Thoracic aorta (tissue), 2 donors: ENCODE results near the gene PDE5A. TPM values are rescaled to one million over a fixed set of nuclear protein-coding genes. Genes with fewer than 3 reads are reported as not detected.

Experiments
- ATAC-seq: fragments of 150-250 bp; one replicate; pipeline ENCODE4 v1.8.0; 2017; ENCODE audit warnings: low read depth; ENCODE audit not compliant: insufficient number of reproducible peaks, low FRiP score
- DNase-seq: peaks from one replicate; pipeline ENCODE4 v3.0.0-alpha.2; 2020; ENCODE audit warnings: low spot score
- H3K27ac ChIP-seq, 2 donors: fragments of 200-600 bp; sonication (generic); 1 replicate in 1 of 2; 2 replicates in 1 of 2; pipeline ENCODE4 v1.5.1; 2016; ENCODE audit warnings: mild to moderate bottlenecking in 2 of 2, moderate library complexity in 2 of 2
- H3K27me3 ChIP-seq: fragments of 200-600 bp; sonication (generic); replicated peaks from 2 replicates; pipeline ENCODE4 v1.6.0; 2016; ENCODE audit warnings: mild to moderate bottlenecking; ENCODE audit not compliant: insufficient read depth
- H3K36me3 ChIP-seq: fragments of 200-600 bp; sonication (generic); one replicate; pipeline ENCODE4 v1.5.1; 2016
- H3K4me1 ChIP-seq, 2 donors: fragments of 200-600 bp; sonication (generic); 1 replicate in 1 of 2; 2 replicates in 1 of 2; pipeline versions ENCODE4 v1.5.1 to v1.6.0; 2016; ENCODE audit warnings: low read depth in 2 of 2, mild to moderate bottlenecking in 1 of 2; ENCODE audit not compliant: control insufficient read depth in 1 of 2
- H3K4me3 ChIP-seq: fragments of 200-600 bp; sonication (generic); 2 replicates; pipeline ENCODE4 v1.5.1; 2016; ENCODE audit warnings: mild to moderate bottlenecking
- H3K9me3 ChIP-seq: fragments of 200-600 bp; sonication (generic); 2 replicates; pipeline ENCODE4 v1.5.1; 2016
- total RNA-seq, 2 donors: library from RNA; depleted of rRNA; stranded (reverse); fragments of >200 nt; gene quantifications; one replicate each; pipeline versions ENCODE4 v1.1.0 to v1.2.3, GENCODE V29; 2016
- TF ChIP-seq, protein P1 (sequence below): fragments of 200-600 bp; sonication (generic); IDR thresholded peaks from one replicate; pipeline ENCODE4 v1.5.1; 2019; ENCODE audit warnings: antibody characterized with exemption

The PDE5A gene
- total RNA-seq, 2 donors from 2014 or later, result 158 to 223 TPM

DNA sequence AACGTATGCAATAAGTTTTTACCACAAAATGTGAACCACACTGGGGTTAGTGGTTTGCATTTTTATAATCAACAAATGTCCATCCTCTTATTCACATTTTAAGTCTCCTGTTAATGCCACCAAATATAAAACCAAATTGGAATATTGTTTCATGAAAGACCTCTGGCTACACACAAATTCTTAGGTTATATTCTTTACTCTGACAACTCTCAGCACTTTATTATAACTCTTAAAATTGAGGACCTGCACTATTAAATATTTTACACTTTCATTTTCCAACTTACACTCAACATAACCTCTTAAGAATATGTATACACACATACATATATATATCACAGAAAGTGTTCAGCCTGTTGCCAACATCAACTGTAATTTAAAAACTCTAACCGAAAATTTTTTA lies 2.8 kb downstream of the PDE5A start:
- Histone ChIP-seq H3K27me3 (no peaks in the 10 kb centered on the region), H3K9me3 (no peaks in the 10 kb centered on the region), H3K36me3 (no peaks in the 10 kb centered on the region), H3K4me3 (peak overlapping the region; percentile 85), H3K4me1 (peaks cover 16 to 48% of the 10 kb centered on the region in 2 donors), H3K27ac (peak overlapping the region; percentile 96 to 97)
- no peak for ATAC-seq
- DNase-seq, result no peak
- TF ChIP-seq, protein P1, sequence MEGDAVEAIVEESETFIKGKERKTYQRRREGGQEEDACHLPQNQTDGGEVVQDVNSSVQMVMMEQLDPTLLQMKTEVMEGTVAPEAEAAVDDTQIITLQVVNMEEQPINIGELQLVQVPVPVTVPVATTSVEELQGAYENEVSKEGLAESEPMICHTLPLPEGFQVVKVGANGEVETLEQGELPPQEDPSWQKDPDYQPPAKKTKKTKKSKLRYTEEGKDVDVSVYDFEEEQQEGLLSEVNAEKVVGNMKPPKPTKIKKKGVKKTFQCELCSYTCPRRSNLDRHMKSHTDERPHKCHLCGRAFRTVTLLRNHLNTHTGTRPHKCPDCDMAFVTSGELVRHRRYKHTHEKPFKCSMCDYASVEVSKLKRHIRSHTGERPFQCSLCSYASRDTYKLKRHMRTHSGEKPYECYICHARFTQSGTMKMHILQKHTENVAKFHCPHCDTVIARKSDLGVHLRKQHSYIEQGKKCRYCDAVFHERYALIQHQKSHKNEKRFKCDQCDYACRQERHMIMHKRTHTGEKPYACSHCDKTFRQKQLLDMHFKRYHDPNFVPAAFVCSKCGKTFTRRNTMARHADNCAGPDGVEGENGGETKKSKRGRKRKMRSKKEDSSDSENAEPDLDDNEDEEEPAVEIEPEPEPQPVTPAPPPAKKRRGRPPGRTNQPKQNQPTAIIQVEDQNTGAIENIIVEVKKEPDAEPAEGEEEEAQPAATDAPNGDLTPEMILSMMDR, result no peak

DNA sequence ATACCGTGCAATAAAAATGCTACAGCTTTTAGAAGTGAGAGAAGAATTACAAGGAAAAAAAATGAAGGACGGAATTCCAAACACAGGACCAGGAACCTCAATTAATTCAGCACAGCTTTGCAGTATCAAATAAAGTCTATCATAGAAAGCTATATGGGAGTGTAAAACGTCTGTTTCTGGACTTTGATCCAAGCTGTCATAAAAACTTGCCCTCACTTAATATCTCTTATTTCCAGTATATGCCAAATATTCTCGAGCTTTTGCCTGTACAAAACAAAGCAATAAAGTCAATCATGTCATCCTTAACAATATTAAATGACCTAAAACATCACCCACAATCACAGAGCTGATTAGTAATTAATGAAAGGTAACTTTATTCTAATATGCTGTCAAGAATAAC lies 4.2 kb downstream of the PDE5A start:
- ATAC-seq, result no peak
- peak overlapping the region; percentile 60 to 96 for H3K27ac ChIP-seq
- H3K9me3 ChIP-seq, result no peaks in the 10 kb centered on the region
- TF ChIP-seq, protein P1, result no peak
- H3K4me3 ChIP-seq, result peak overlapping the region; percentile 85
- H3K4me1 ChIP-seq, result peaks cover 24 to 48% of the 10 kb centered on the region in 2 donors
- no peak for DNase-seq
- no peaks in the 10 kb centered on the region for H3K36me3 ChIP-seq
- no peaks in the 10 kb centered on the region for H3K27me3 ChIP-seq

DNA sequence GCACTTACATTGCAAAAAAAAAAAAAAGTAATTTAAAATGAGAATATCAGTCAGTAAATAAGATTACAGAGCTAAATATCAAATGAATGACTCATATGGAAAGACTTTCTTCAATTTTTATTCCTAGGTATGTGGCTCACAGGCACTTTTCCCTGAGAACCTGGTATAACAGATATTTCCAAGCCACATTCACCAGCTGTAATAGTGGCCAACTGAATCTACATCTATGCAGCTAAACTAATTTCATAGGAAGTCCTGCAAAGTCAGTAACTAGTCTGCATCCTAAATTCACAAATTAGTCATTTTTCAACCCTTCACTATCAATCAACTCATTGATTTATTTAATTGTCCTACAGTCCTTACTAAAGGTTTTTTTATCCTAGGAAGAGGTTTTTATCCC lies 5.6 kb downstream of the PDE5A start:
- DNase-seq, result no peak
- no peaks in the 10 kb centered on the region for H3K9me3 ChIP-seq
- no peak for ATAC-seq
- TF ChIP-seq, protein P1, result no peak
- no peaks in the 10 kb centered on the region for H3K27me3 ChIP-seq
- H3K4me3 ChIP-seq, result peak overlapping the region; percentile 85
- peaks cover 33 to 58% of the 10 kb centered on the region in 2 donors for H3K4me1 ChIP-seq
- no peaks in the 10 kb centered on the region for H3K36me3 ChIP-seq
- peak overlapping the region; percentile 60 to 96 for H3K27ac ChIP-seq

DNA sequence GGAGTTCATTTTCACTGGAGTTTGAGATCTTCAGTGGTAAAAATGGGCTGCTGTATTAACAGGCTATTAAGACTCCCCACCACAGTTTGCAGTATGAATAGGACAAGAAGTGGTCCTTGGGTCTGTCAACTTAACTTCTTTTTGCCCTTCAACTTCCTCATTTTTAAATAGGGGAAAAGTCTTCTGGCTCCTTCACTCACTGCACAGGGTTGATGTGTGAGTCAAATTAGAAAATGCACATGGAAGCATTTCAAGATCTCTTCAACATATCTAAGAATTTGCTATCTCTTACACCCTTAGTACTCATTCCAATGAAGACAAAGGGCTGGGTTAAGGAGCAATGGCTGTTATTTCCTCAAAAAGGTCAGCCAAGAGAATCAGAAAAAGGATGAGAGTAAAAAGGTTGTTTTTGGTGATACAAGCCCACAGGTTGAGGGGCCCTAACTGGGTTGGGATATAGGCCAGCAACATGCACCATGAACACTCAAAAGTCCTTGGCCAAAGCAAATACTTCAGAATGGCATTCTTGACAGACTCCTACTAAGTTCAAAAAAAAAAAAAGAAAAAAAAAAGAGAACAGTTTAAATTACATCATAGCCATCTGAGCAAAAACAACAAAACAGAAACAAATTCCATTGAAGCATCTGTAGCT lies 13.4 kb downstream of the PDE5A start:
- peaks cover 35 to 85% of the 10 kb centered on the region in 2 donors for H3K4me1 ChIP-seq
- ATAC-seq (peak; percentile 48), DNase-seq (no peak)
- H3K4me3 ChIP-seq, result no peak overlapping the region
- TF ChIP-seq, protein P1, result no peak
- H3K36me3 ChIP-seq, result no peaks in the 10 kb centered on the region
- no peaks in the 10 kb centered on the region for H3K27me3 ChIP-seq
- peak overlapping the region in 1 of 2 donors; percentile 4 for H3K27ac ChIP-seq
- H3K9me3 ChIP-seq, result no peaks in the 10 kb centered on the region

DNA sequence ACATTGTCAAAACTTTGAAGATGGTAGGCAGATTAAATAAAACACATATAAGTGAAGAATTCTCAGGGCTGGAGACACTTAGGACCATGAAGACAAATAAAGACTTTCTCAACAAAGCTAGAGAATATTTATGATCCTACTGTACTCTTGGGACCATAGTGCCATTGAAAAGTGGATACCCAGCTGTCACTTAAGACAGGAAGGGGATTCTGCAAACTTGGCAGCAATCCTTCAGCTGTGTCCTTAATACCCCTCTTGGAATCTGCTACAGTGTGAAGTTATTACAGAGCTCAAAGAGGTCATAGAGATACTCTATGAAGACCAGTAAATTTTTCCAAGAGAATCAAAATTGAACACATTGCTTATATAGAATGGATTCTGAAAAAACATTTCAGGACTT lies 24.3 kb downstream of the PDE5A start:
- H3K27ac ChIP-seq, result no peak overlapping the region
- ATAC-seq (no peak), DNase-seq (no peak)
- peak overlapping the region; percentile 12 for H3K4me3 ChIP-seq
- H3K27me3 ChIP-seq, result no peaks in the 10 kb centered on the region
- no peaks in the 10 kb centered on the region for H3K9me3 ChIP-seq
- peaks cover 11% of the 10 kb centered on the region for H3K36me3 ChIP-seq
- peaks cover 25 to 73% of the 10 kb centered on the region in 2 donors for H3K4me1 ChIP-seq
- TF ChIP-seq, protein P1, result no peak
